ENCODE results near the gene SH3RF3.

The SH3RF3 gene

DNA sequence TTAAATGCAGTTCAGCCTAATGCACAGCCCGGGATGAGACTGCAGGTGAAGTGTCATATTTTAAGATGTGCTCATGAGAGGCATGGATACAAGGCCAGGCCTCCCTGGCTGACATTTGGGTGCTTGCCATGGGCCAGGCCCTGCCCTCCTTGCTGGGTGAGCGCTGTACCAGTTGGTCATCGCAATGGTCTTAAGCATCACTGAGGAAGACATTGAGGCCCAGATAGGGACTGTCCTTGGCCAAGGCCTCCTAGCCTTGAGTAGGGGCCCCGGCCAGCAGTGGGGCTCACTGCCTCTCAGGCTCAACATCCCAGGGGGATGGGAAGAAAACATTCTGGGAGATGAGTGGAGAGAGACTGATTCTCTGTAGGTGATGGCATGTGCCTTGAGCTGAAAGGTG lies 184.3 kb downstream of the SH3RF3 start:
- no peak for DNase-seq (ENCODE audit: low read depth)

DNA sequence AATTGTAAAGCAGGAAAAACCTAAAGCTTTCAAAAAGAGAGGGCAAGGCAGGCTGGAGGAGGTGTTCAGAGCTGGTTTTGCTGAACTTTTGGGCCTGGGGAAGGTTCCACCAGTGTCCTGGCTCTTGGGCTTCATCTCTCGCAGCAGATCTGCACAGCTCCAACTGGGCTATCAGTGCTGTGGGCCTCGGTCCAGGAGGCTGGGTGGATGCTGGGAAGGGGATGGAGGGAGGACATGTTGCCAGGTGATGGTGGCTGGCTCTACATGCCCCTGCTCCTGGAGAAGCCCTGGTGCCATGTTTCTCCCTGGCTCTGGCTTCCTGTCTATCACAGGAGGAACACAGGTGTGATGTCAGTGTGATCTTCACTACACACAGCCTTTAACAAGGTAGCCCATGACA lies 187.1 kb downstream of the SH3RF3 start:
- no peak for DNase-seq (ENCODE audit: low read depth)

GRCh38 chr2:109317471-109318095 lies 188.6 kb downstream of the SH3RF3 start:
- DNase-seq (ENCODE audit: low read depth): no peak

- DNase-seq (ENCODE audit: low read depth): peak; percentile 92
Observed at GRCh38 chr2:109318150-109318948, 189.3 kb downstream of the SH3RF3 start.

DNA sequence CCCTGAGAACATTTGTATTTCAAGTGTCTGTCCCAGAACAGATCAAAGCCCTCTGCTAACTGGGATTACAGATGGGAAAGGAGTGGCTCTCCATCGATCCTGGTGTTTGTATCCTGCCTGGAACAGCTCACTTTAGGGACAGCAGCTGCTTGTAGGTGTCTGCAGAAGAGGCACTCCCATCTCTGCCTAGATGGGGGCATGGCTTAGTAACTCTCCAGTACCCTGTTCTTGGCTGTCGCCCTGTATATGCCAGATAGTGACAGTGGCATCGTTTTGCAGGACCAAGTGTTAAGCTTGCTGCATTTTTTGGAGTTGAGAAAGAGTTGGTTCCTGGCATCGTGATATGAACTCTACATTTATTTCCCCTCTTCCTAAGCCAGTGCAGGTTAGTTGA lies 189.9 kb downstream of the SH3RF3 start:
- no peak for DNase-seq (ENCODE audit: low read depth)

GRCh38 chr2:109320195-109320922 lies 191.4 kb downstream of the SH3RF3 start:
- DNase-seq (ENCODE audit: low read depth): no peak

- DNase-seq (ENCODE audit: low read depth): no peak
Observed at GRCh38 chr2:109321570-109321969, 192.6 kb downstream of the SH3RF3 start.

GRCh38 chr2:109322111-109322510 lies 193.1 kb downstream of the SH3RF3 start:
- DNase-seq (ENCODE audit: low read depth): peak; percentile 99

GRCh38 chr2:109322641-109323040 lies 193.6 kb downstream of the SH3RF3 start:
- DNase-seq (ENCODE audit: low read depth): no peak

DNA sequence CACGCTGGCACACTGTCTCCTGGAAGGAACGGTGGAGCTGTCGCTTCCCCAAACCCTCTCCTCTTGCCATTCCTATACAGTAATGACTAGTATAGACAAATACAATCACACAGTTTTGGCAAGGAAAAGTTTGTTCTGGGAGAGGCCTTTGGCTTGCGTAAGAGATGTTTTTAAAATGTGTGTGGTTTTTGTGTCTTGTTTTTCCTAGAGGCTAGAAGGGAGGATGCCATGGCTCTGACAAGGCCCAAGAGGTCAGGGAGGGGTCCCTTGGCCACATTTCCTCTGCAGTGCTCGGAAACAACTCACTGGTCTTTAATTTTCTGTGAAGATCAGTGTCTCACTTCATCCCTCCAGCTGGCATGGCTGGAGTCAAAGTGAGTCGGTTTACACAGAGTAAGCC lies 195.9 kb downstream of the SH3RF3 start:
- DNase-seq (ENCODE audit: low read depth): peak; percentile 95

DNA sequence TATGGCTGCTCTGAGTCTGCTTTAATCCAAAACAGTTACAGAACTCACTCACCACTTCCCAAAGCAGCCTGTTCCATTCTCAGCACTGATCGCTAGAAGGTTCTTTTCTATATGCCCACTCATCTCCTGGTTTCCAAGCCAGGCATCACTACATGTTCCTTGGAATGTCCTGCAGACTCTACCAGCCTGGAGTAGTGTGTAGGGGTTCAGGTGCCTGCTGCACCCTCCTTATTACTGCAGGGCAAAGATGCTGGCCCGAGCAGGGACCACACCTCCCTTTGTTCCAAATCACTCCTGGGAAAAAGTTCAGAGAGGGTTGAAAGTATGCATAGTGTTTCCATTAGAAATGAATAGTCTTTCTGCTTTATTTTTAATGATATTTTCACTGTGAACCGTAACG lies 196.6 kb downstream of the SH3RF3 start:
- DNase-seq (ENCODE audit: low read depth): no peak

- DNase-seq (ENCODE audit: low read depth): no peak
Observed at GRCh38 chr2:109326306-109326705, 197.3 kb downstream of the SH3RF3 start.

- DNase-seq (ENCODE audit: low read depth): no peak
Observed at GRCh38 chr2:109330056-109330455, 201.1 kb downstream of the SH3RF3 start.

DNA sequence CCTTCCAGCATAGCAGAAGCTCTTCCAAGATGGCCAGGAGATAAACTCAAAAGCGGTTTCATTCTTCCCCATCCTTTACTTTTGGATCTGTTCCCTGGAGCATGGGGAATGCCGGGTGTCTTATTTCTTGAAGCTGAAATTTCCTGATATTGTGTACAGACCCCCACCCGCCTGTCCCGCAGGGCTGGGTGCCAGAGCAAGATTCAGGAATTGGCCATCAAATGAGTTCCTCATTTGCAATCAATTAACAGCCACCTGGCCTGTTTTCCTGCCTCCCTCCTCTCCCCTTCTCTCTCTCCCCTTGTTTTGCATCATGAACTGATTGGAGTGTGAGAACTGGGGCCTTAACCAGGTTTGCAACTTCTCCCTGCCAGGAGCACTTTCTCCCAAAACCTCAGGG lies 202.1 kb downstream of the SH3RF3 start:
- DNase-seq (ENCODE audit: low read depth): no peak

GRCh38 chr2:109331896-109332848 lies 203.2 kb downstream of the SH3RF3 start:
- peak; percentile 79 for DNase-seq (ENCODE audit: low read depth)

DNA sequence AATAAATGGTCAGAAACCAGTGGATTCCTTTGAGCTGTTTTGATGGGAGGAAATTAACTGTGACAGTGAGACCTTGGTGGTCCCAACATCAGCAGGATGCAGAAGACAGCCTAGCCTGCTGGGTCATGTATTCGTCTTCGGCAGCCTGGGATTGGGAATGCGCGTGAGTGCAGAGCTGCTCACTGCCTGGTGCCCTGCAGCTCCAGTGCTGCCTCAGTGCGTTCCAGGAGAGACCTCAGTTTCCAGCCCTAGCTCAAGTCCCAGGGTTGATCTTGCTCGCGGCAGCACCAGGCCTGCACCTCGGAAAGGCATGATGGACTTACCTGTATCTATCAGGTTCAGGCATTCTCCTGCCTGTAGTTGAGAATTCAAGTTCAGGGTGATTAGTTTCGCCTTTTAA lies 203.9 kb downstream of the SH3RF3 start:
- DNase-seq (ENCODE audit: low read depth): no peak

DNA sequence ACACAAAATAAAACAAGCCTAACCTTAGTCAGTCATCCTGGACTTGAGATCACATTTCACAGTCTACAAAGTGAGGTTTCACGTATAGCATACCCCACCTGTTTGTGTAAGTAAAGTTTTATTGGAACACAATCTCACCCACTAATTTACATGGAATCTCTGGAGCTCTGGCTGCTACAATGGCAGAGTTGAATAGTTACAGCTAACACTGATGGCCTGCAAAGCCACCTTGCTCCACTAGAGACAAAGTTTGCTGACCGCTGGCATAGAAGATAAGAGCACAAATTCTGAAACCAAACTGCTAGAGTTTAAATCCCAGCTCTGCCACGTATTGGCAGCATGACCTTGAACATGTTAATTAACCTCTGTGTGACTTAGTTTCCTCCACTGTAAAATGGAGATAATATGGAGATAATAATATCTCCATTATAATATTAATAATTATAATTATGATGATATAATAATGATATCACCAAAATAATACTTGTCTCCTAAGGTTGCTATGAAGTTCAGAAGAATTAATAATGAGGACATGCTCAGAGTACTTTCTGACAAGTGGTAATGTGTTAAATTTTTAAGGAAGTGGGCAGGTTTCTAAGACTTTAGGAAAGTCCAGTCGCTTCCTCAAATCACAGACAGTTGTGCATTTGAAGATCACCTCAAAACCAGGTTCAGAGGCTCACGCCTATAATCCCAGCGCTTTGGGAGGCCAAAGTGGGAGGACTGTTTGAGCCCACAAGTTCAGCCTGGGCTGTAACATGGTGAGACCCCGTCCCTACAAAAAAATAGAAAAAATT lies 204.6 kb downstream of the SH3RF3 start:
- no peak for DNase-seq (ENCODE audit: low read depth)

- peak; percentile 55 for DNase-seq (ENCODE audit: low read depth)
Observed at GRCh38 chr2:109335631-109336176, 206.7 kb downstream of the SH3RF3 start.

DNA sequence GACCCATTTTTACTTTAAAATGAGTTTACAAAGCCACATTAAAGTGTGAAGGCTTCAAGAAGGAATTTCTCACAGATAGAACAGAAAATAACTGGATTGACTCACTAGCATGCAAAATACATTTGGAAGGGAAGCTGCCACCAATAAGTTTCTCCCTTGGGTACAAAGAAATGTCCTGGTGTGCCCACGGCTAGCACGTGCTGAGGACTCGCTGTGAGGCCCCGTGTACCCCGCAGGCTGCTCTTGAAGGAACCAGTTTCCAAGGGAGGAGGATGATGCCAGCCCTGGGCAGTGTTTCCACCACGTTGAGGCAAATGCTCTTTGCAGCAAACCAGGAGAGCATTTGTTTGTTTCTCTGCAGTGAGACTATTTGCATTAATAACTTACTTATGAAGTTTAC lies 207.3 kb downstream of the SH3RF3 start:
- DNase-seq (ENCODE audit: low read depth): no peak

DNA sequence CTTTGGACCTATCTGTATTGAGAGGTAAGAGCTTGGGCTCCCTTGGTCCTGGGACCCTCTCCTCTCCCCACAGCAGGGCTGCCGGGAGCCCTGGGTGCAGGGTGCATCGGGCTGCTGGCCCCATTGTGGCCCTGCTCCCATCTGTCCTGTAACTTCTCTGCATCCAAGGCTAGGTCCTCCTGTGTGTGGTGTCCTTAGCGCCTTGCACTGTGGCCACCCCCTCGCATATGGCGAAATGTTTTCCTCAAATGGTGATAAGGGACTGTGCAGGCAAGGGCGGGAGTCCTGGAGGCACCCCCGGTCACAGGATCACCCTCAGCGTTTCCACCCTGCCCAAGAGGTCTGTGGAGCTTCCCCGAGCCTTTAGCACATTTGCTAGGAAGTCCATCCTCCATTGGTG lies 208.2 kb downstream of the SH3RF3 start:
- DNase-seq (ENCODE audit: low read depth): no peak

DNA sequence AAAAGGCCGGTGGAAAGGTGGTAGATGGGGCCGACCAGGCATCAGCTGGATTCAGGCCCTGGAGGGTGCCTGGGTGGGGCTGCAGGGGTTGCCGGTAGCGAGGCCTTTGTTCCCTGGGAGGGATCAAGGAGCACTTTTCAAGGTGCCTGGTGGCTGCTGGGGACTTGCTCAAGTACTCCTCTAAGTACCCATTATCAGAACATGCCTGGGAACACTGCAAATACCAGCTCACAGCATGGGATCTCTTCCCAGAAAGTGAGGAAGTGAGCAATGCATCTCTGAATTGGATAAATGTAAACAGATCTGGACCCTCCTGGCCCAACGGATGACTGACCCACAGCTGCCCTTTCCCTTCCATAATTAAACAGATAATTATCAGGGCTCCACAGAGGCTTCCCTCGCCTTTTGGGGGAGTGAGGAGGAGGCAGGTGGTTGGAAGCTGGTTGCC lies 210.5 kb downstream of the SH3RF3 start:
- DNase-seq (ENCODE audit: low read depth): peak; percentile 68

All from GM04504 (cell line).